HTERT RPE-1 (cell line): Measurements from ENCODE around the gene COQ7.

Experiments
- in situ Hi-C: fragments of 300-500 bp; cut with MboI; formaldehyde crosslinking; loops from 4 replicates; pipeline ENCODE4 v1.14.3; 2020; ENCODE audit warnings: low sequenced_read_pairs

The COQ7 gene

GRCh38 chr16:19085679-19086200 lies 18.3 kb downstream of the COQ7 start:
- in situ Hi-C loops = no loop called here

- in situ Hi-C loops = no loop called here
Measured at GRCh38 chr16:19086322-19087199, 19.1 kb downstream of the COQ7 start.

- in situ Hi-C loops = no loop called here
Measured at GRCh38 chr16:19088341-19088916, 21.0 kb downstream of the COQ7 start.

GRCh38 chr16:19089410-19089955 lies 22.1 kb downstream of the COQ7 start:
- in situ Hi-C loops = no loop called here

DNA sequence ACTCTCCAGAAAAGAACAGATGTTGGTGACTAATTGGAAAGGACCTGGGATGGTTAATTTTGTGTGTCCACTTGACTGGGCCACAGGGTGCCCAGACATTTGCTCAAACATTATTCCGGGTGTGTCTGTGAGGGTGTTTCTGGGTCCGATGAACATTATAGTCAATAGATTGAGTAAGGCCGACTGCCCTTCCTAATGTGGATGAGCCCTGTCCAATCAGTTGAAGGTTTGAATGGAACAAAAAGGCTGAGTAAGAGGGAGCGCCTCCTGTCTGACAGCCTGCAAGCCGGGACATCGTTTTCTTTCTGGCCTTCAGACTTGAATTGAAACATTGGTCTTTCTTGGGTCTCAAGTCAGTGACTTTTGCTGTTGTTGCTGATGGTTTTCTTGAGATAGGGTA lies 23.5 kb downstream of the COQ7 start:
- in situ Hi-C loops = no loop called here

GRCh38 chr16:19092653-19093410 lies 25.4 kb downstream of the COQ7 start:
- in situ Hi-C loops = no loop called here

DNA sequence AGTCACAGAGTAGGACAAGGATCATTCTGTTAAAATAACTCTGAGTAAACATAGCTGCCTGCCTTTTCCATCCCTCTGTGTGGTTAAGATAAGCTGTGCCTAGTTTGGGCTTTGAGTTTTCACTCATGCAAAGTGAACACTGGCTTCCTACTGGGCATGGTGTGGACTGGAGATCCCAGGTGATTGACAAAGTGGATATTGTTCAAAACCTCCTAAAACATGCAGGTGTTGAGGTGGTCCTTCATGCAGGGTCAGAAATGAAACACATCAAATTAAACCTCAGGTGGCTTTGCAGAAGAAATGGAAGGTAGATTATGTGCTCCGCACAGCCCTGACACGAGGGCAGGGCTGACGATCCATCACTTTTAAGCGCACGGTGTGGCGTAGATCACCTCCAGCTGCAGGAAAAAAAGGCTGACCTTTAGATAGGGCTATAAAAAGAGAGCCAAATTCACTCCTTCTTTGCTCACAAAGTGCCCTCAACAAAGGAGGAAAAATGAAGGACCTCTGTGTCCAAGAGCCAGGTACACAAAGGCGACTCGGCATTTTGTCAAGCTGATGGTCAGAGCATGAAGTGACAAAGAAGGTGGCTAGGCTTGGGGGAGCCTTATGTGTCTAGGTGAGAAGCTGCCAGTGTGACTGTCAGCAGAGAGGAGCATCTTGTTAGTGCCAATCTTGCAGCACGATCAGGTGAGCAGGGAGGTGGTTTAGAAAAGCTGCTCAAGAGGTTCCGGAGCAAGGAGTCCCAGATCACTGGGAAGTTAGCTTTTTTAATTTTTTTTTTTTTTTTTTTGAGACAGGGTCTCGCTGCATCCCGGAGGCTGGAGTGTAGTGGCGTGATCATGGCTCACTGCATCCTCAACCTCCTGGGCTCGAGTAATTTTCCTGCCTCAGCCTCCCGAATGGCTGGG lies 26.5 kb downstream of the COQ7 start:
- in situ Hi-C loops = no loop called here

GRCh38 chr16:19094542-19095365 lies 27.3 kb downstream of the COQ7 start:
- in situ Hi-C loops = no loop called here

DNA sequence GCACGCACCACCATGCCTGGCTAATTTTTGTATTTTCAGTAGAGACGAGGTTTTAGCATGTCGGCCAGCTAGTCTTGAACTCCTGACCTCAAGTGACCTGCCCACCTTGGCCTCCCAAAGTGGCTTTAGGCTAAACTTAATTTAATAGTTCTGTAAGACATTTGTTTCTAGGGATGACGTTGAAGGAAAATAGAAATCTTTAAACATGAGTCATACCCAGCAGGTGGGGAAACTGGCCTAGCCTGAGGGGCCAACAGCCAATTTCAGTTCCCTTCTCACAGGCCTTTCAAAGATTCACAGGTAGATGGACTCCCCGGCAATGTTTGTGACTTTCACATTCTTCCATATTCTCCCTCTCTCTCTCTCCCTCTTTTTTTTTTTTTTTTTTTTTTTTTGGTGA lies 28.2 kb downstream of the COQ7 start:
- in situ Hi-C loops = no loop called here

DNA sequence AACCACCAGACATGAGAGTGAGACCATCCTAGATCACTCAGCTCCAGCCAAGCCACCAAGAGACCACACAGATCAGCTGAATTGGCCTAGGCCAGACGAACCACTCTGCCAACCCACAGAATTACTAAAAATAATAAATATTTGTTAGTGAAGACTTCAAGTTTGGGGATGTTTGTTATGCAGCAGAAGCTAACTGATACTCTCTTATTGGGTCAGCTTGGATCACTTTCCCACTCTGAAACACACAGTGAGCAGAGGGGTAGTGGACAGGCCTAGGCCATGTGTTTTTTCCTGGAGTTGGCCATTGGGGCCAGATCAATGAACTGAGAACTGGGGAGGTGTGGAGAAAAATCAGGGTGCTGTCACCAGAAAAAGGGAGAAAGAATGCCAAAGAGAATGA lies 30.8 kb downstream of the COQ7 start:
- in situ Hi-C loops = no loop called here

- in situ Hi-C loops = no loop called here
Measured at GRCh38 chr16:19102187-19102872, 34.9 kb downstream of the COQ7 start.

GRCh38 chr16:19104607-19105006 lies 37.2 kb downstream of the COQ7 start:
- in situ Hi-C loops = no loop called here

DNA sequence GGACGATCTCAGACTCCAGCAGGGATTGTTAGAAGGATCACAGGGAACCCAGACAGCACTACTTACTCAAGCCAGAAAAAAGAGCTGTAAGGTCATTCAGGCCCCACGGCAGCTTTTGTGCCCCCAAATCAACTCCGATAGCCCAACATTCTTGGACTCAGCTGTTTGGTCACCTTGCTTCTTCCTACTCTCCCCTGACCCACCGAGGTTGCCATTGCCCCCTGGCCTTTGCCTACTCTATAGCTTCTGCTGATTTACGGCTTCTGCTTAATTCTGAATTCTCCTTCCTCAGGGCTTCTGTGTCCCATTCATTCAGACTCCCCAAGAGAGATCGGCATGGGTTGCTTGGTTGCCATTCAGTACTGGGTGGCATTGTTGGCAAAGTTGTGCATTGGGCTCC lies 37.7 kb downstream of the COQ7 start:
- in situ Hi-C loops = no loop called here

- in situ Hi-C loops = no loop called here
Measured at GRCh38 chr16:19105891-19106624, 38.6 kb downstream of the COQ7 start.

DNA sequence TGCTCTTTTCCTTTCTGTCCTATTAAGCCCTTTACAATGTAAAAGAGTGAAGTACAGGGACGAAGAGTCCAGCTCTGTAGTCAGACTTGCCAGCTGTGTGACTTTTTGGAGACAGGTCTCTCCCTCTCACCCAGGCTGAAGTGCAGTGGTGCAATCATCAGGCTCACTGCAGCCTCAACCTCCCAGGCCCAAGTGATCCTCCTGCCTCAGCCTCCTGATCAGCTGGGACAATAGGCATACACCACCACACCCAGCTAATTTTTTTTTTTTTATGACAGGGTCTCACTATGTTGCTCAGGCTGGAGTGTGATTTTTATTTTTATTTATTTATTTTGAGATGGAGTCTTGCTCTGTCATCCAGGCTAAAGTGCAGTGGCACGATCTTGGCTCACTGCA lies 39.2 kb downstream of the COQ7 start:
- in situ Hi-C loops = no loop called here

- in situ Hi-C loops = no loop called here
Measured at GRCh38 chr16:19108409-19109287, 41.2 kb downstream of the COQ7 start.

GRCh38 chr16:19109288-19109664 lies 41.9 kb downstream of the COQ7 start:
- in situ Hi-C loops = no loop called here
